Activated T-cell treated with anti-CD3 and anti-CD28 coated beads, Interleukin-2, amount 50 U/mL, for 24 hours (primary cell): ENCODE results near the gene CSTF2T.
A peak's percentile ranks its signal among the peaks of the same experiment; 100 is the strongest.
"Not testable (repeated sequence)": the region's sequence is repeated elsewhere in the genome, so short reads cannot be mapped to it uniquely, and the experiment has no call there.

Experiments used
- DNase-seq: peaks from one replicate; pipeline ENCODE4 v3.0.0-alpha.2; 2020
- H3K27ac Mint-ChIP-seq: 2 replicates; pipeline ENCODE4 v1.8.0; 2020; ENCODE audit warnings: mild to moderate bottlenecking, mixed read lengths
- H3K27me3 Mint-ChIP-seq: 2 replicates; pipeline ENCODE4 v1.8.0; 2020; ENCODE audit warnings: mixed read lengths
- H3K36me3 Mint-ChIP-seq: 2 replicates; pipeline ENCODE4 v1.8.0; 2020; ENCODE audit warnings: low read depth, mixed read lengths
- H3K4me1 Mint-ChIP-seq: 2 replicates; pipeline ENCODE4 v1.8.0; 2020; ENCODE audit warnings: low read depth, mixed read lengths
- H3K4me3 Mint-ChIP-seq: 2 replicates; pipeline ENCODE4 v1.8.0; 2020; ENCODE audit warnings: mild to moderate bottlenecking, moderate library complexity, mixed read lengths
- H3K9me3 Mint-ChIP-seq: 2 replicates; pipeline ENCODE4 v1.8.0; 2020; ENCODE audit warnings: mixed read lengths

Gene CSTF2T

DNA sequence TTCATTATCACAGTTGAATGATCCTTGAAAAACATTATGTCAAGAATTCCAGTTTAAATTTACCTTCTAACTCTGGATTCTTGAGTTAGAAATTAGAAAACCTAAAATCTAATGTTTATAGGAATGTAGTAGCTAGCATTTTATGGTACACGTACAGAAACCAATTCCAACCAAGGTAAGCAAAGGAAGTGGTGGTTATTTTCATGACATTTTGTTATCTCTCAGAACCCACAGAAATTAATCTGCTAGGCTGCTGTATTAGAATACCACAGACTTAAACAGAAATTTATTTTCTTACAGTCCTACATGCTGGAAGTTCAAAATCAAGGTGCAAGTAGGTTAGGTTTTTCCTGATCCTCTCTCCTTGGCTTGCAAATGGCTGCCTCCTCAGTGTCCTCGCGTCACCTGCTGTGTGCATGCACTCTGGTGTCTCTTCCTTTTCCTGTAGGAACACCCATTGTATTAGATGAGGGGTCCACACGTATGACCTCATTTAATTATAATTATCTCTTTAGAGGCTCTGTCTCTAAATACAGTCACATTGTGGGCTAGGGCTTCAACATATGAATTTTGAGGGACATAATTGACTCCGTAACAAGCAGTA, 8.5 kb upstream of the CSTF2T start:
- H3K4me3 Mint-ChIP-seq = no peak overlapping the region
- no peaks in the 10 kb centered on the region for H3K27me3 Mint-ChIP-seq
- no peaks in the 10 kb centered on the region for H3K36me3 Mint-ChIP-seq
- peaks cover 37% of the 10 kb centered on the region for H3K4me1 Mint-ChIP-seq
- no peaks in the 10 kb centered on the region for H3K9me3 Mint-ChIP-seq
- no peak for DNase-seq
- H3K27ac Mint-ChIP-seq = peak overlapping the region; percentile 68

DNA sequence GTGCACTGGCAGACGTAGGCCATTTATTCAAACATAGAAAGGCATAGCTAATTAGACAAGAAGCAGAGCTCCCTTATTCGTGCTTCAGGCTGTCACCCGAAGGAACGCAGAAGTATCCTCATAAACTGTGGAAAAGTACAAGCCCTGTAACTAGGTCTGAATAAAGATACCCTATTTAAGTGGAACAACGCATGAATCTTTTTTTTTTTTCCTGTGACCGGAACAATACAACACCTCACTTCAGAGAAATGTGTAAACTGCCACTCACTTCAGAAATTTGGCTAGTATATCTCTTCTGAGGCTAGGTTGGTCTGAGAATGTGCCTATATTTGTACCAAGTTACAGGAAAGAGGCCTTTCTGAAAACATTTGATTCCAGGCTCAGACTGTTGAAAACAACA, 8.0 kb upstream of the CSTF2T start:
- Mint-ChIP-seq H3K27ac (peak overlapping the region; percentile 68), H3K4me1 (peaks cover 37% of the 10 kb centered on the region), H3K27me3 (no peaks in the 10 kb centered on the region), H3K36me3 (no peaks in the 10 kb centered on the region), H3K4me3 (no peak overlapping the region), H3K9me3 (no peaks in the 10 kb centered on the region)
- no peak for DNase-seq

DNA sequence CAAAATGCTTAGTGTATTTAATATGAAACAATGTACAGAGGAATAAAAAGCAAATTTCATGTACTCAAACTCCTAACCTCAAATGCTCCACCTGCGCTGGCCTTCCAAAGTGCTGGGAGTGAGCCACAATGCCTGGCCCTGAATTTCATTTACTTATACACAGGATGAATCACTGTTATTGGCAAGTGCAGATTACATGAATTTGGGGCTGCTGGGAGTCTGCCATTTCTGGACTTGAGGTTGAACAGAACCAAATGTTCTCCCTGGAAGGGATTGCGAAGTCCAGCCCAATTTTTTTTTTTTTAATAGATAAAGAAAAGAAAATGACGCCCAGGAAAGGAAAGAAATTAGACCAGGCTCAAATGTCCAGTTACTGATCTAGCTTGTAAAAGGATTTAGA, 6.8 kb upstream of the CSTF2T start:
- Mint-ChIP-seq H3K27ac (no peak overlapping the region), H3K36me3 (no peaks in the 10 kb centered on the region), H3K4me3 (no peak overlapping the region), H3K27me3 (no peaks in the 10 kb centered on the region), H3K9me3 (no peaks in the 10 kb centered on the region), H3K4me1 (peaks cover 39% of the 10 kb centered on the region)
- DNase-seq = no peak

DNA sequence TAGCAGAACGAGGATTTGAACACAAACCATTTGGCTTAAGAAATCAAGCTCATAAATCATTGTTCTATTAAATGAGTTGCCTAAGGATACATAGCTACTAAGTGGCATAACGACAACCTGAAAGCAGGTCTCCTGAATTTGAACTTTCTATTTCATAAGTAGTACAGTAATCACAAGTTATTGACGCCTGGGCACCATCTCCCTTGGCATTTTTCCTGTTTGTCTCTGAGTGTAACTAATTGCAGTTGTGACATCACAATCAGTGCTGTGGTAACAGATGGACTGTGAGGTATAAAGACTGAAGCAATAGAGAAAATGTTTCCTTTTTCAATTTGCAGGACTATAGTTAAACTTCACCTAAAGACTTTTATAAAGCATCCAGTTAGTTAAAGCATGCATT, 6.4 kb upstream of the CSTF2T start:
- H3K36me3 Mint-ChIP-seq = no peaks in the 10 kb centered on the region
- no peak overlapping the region for H3K4me3 Mint-ChIP-seq
- H3K27me3 Mint-ChIP-seq = no peaks in the 10 kb centered on the region
- no peaks in the 10 kb centered on the region for H3K9me3 Mint-ChIP-seq
- peaks cover 40% of the 10 kb centered on the region for H3K4me1 Mint-ChIP-seq
- DNase-seq = no peak
- H3K27ac Mint-ChIP-seq = no peak overlapping the region

DNA sequence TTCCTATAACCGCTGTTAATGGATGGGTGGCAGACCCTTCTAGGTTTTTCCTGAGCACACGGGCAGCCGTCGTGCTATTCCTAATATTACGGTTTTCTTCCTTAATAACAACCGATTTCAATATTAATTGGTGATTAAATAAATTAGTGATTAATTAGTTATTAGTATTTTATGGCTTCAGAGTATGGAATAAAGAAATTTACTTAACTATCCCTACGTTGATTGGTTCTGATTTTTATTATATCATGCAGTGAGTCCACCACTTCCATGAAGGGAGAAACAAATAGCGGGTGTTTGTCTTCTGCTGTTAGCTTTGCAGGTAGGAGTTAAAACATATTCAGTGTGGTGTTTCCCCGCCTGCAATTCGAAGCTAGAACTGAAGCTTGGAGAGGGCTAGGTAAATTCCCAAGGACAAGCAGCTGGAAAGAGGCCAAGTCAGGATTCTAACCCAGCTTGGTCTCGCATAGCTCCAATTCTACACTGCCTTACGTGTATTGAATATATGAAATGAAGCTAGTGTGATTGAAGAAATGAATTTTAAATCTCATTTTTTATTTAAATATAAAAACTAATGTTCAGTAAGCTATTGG, 928 bp upstream of the CSTF2T start:
- Mint-ChIP-seq H3K27me3 (no peaks in the 10 kb centered on the region), H3K9me3 (no peaks in the 10 kb centered on the region), H3K27ac (peak overlapping the region; percentile 100), H3K4me1 (peaks cover 49% of the 10 kb centered on the region), H3K36me3 (peaks cover 41% of the 10 kb centered on the region), H3K4me3 (peak overlapping the region; percentile 98)
- DNase-seq = no peak

DNA sequence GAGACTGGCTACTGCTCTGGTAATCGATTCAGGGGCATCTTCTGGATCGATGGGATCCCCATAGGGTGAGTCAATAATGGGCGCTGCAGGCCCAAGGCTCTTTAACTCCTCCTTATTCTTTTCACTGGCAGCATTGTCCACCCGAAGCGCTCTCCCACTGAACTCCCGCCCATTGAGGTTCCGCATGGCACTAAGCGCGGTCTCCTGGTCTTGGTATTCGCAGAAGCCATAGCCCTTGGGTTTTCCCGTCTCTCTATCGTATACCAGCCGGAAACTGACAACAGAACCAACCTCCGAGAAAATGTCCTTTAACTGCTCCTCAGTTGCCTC, 285 bp downstream of the CSTF2T start:
- Mint-ChIP-seq H3K4me3 (peak overlapping the region; percentile 98), H3K9me3 (no peaks in the 10 kb centered on the region), H3K36me3 (peaks cover 52% of the 10 kb centered on the region), H3K27me3 (no peaks in the 10 kb centered on the region), H3K27ac (peak overlapping the region; percentile 100), H3K4me1 (peaks cover 58% of the 10 kb centered on the region)
- DNase-seq = no peak

DNA sequence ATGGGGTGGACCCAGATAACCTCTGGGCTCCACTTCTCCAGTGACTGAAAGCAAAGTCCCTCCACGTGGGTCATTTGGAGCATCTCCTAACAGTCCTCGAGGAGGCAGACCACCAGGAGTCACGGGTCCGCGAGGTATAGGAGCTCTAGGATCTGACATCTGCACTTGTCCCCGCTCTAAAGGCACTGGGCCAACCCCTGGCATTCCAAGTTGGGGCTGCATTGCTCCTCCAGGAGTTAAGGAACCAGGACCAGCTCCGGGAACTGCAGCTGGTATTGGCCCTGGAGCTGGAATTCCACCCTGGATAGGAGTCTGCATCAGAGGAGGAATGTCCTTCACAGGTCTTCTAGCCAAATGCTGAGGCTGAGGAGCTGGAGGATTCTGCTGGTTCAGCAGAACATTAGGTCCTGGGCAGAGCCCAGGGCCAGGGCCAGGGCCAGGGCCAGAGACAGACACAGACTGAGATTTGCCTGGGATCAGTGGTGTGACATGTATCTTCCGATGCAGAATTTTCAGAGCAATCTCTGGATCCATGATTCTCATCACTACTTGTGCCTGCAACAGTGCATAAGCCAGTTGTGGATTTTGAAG, 827 bp downstream of the CSTF2T start:
- peak overlapping the region; percentile 100 for H3K27ac Mint-ChIP-seq
- no peaks in the 10 kb centered on the region for H3K9me3 Mint-ChIP-seq
- H3K36me3 Mint-ChIP-seq = peaks cover 55% of the 10 kb centered on the region
- peaks cover 59% of the 10 kb centered on the region for H3K4me1 Mint-ChIP-seq
- H3K4me3 Mint-ChIP-seq = peak overlapping the region; percentile 98
- no peaks in the 10 kb centered on the region for H3K27me3 Mint-ChIP-seq
- no peak for DNase-seq

DNA sequence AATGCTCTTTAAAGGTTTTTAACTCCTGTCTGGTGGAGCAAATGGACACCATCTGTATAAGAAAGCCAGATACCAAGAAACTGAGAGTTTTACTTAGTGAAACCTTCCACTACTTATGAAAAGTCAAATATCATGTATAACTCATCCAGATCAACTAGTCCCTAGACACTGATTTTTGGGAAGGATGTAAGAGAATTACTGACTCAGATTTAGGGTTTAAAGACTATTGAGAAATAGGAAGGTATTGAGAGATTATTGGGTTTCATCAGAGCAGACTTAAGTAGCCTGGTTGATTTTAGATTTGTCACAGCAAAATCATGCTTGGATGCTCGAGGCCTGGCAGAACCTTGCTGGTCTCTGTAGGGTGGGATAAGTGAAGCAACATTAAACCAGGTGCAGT, 3.1 kb downstream of the CSTF2T start:
- Mint-ChIP-seq H3K4me1 (peaks cover 53% of the 10 kb centered on the region), H3K4me3 (peak overlapping the region; percentile 59), H3K27me3 (no peaks in the 10 kb centered on the region), H3K9me3 (no peaks in the 10 kb centered on the region), H3K36me3 (peaks cover 55% of the 10 kb centered on the region), H3K27ac (peak overlapping the region; percentile 79)
- DNase-seq = no peak

DNA sequence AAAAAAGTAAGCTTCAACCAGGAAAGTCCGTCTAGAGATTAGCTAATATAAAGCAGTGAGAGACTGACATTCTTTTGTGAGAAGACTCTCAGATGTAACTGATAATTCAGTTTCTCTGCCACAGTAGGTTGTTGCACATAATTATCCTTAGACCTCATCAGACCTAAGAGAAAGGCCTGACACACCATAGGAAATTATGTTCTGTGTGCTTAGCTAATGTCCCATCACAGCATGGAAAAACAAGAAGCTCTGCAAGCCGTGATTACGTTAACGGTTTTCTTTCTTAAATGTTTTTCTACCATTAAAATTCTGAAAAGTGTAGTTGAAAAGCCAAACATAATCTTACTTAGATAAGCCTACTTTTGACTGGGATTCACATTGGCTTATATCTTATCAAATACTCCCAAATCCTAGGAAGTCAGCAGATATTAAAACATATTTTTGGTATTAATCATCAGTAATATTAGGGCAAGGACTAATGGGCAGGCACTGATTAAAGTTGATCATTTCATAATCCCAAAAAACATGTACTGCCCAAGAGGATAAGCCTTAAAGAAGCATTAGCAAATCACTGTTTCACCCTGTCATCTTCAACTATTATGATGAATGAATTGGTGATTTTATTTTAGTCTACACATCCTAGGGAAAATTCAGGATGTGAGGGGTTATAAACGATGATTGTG, 5.2 kb downstream of the CSTF2T start:
- Mint-ChIP-seq H3K27me3 (no peaks in the 10 kb centered on the region), H3K27ac (no peak overlapping the region), H3K36me3 (peaks cover 54% of the 10 kb centered on the region), H3K4me3 (no peak overlapping the region), H3K9me3 (no peaks in the 10 kb centered on the region), H3K4me1 (peaks cover 43% of the 10 kb centered on the region)
- no peak for DNase-seq

DNA sequence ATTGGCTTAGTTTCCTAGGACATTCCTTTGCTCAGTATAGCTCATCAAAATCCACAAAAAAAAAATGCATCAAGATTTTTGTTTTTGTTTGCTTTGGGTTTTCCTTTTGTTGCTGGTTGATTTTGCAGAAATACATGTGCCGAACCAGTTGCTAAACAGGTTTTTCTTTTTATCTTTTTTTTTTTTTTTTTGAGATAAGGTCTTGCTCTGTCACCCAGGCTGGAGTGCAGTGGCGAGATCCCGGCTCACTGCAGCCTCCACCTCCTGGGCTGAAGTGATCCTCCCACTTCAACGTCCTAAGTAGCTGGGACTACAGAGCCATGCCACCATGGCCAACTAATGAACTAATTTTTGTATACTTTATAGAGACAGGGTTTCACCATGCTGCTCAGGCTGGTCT, 8.3 kb downstream of the CSTF2T start:
- Mint-ChIP-seq H3K27me3 (peaks cover 3% of the 10 kb centered on the region), H3K36me3 (peaks cover 23% of the 10 kb centered on the region), H3K9me3 (peaks cover 3% of the 10 kb centered on the region), H3K4me3 (no peak overlapping the region), H3K27ac (no peak overlapping the region), H3K4me1 (peaks cover 19% of the 10 kb centered on the region)
- DNase-seq = no peak

DNA sequence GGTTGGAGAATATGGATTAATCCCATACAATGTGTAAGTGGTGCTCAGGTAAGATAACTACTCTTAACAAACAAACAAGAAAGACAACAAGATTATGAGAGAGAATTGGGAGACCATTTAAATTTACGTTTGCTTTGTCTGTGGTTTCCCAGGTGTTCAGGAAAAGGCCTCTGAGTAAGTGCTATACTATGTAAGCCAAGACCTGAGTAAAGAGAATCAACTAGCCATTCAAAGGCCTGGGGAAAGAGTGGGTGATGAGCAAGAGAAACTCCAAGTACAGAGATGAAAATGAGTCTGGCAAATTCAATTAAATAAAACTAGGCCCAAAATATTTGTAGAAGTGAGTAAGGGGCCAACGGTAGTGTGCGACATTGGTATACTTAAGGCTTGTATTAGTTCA, 9.9 kb downstream of the CSTF2T start:
- no peak for DNase-seq
- Mint-ChIP-seq H3K9me3 (peaks cover 3% of the 10 kb centered on the region), H3K36me3 (peaks cover 7% of the 10 kb centered on the region), H3K4me3 (no peak overlapping the region), H3K27ac (no peak overlapping the region), H3K27me3 (peaks cover 6% of the 10 kb centered on the region), H3K4me1 (peaks cover 4% of the 10 kb centered on the region)

DNA sequence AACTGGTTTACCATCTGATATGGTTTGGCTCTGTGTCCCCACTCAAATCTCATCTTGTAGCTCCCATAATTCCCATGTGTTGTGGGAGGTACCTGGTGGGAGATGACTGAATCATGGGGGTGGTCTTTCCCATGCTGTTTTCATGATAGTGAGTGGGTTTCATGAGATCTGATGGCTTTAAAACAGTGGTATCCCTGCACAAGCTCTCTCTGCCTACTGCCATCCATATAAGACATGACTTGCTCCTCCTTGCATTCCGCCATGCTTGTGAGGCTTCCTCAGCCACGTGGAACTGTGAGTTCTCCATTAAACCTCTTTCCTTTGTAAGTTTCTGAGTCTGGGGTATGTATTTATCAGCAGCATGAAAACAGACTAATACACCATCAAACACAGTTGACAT, 10.6 kb downstream of the CSTF2T start:
- H3K4me1 Mint-ChIP-seq, H3K9me3 Mint-ChIP-seq, H3K27ac Mint-ChIP-seq, H3K36me3 Mint-ChIP-seq, H3K4me3 Mint-ChIP-seq, H3K27me3 Mint-ChIP-seq, DNase-seq: not testable (repeated sequence)

DNA sequence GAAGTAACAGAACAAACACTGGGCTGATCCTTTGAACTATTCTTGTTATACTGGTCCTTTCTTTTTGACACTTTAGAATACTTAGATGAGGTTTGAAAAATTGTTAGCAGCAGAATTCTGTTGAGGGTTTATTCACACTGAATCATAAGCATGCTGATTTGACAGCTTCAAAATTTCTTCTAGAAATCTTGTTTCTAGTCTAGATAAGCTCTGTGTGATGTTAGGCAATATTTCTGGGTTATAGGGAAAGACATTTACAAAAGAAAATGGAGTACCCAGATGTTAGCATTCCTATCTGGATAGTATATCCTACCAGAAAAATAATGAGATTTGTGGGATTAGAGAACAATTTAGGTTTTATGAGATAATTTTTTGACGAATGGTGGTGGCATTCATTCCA, 12.1 kb downstream of the CSTF2T start:
- H3K4me3 Mint-ChIP-seq = no peak overlapping the region
- H3K9me3 Mint-ChIP-seq = peaks cover 3% of the 10 kb centered on the region
- DNase-seq = no peak
- no peaks in the 10 kb centered on the region for H3K36me3 Mint-ChIP-seq
- no peak overlapping the region for H3K27ac Mint-ChIP-seq
- no peaks in the 10 kb centered on the region for H3K4me1 Mint-ChIP-seq
- peaks cover 14% of the 10 kb centered on the region for H3K27me3 Mint-ChIP-seq

DNA sequence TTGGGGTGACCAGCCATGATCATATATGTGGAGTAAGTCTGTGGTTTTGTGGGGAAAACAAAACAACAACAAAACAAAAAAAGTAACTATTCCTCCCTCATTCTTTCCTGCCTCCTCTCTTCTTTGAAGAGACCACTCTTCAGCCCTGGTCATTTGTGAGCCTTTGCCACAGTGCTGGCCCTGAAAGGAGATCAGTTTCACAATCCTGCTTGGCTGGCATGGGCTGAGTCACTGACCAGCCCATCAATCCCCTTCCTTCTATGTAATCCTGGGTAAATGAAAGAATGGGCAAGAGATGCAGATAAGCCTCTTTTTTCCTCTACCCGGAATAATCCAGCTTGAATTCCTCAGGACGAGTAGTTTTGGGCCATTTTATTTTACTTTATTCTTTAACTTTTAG, 13.6 kb downstream of the CSTF2T start:
- Mint-ChIP-seq H3K9me3 (peaks cover 3% of the 10 kb centered on the region), H3K36me3 (no peaks in the 10 kb centered on the region), H3K4me3 (no peak overlapping the region), H3K4me1 (no peaks in the 10 kb centered on the region), H3K27me3 (peaks cover 20% of the 10 kb centered on the region), H3K27ac (no peak overlapping the region)
- no peak for DNase-seq

DNA sequence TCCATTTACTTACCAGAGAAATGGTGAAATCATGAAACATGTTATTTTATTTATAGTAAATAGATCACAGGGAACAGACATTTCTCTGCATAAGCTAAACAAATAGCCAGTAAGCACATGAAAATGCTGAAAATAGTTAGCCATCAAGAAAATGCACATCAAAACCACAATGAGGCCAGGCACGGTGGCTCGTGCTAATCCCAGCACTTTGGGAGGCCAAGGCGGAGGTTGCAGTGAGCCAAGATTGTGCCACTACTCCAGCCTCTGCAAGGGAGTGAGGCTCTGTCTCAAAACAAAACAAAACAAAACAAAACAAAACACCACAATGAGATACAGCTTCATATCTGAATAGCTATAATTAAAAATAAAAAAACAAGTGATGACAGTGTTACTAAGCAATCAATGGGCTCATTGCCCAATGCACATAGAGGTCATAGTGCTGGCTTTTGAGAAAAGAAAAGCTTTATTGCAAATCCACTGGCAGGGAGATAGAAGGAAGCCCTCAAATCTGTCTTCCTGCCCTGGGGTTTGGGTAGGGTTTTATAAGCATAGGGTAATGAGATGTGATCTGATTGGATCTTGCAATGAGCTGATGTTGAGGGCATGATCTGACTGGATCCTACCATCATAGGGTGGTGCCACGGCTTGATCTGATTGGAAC, 16.2 kb downstream of the CSTF2T start:
- no peak for DNase-seq
- peaks cover 38% of the 10 kb centered on the region for H3K27me3 Mint-ChIP-seq
- no peak overlapping the region for H3K4me3 Mint-ChIP-seq
- no peaks in the 10 kb centered on the region for H3K4me1 Mint-ChIP-seq
- H3K36me3 Mint-ChIP-seq = no peaks in the 10 kb centered on the region
- H3K27ac Mint-ChIP-seq = no peak overlapping the region
- no peaks in the 10 kb centered on the region for H3K9me3 Mint-ChIP-seq
